Stimulated activated CD4-positive, alpha-beta T cell treated with anti-CD3 and anti-CD28 coated beads, Interleukin-2, amount 100 ng/mL, for 4 hours (primary cell): Measurements from ENCODE around the gene ADAMTS3.

Experiments used
- DNase-seq: peaks from one replicate; pipeline ENCODE4 v3.0.0-alpha.2; 2020; ENCODE audit warnings: low read depth

Gene ADAMTS3

DNA sequence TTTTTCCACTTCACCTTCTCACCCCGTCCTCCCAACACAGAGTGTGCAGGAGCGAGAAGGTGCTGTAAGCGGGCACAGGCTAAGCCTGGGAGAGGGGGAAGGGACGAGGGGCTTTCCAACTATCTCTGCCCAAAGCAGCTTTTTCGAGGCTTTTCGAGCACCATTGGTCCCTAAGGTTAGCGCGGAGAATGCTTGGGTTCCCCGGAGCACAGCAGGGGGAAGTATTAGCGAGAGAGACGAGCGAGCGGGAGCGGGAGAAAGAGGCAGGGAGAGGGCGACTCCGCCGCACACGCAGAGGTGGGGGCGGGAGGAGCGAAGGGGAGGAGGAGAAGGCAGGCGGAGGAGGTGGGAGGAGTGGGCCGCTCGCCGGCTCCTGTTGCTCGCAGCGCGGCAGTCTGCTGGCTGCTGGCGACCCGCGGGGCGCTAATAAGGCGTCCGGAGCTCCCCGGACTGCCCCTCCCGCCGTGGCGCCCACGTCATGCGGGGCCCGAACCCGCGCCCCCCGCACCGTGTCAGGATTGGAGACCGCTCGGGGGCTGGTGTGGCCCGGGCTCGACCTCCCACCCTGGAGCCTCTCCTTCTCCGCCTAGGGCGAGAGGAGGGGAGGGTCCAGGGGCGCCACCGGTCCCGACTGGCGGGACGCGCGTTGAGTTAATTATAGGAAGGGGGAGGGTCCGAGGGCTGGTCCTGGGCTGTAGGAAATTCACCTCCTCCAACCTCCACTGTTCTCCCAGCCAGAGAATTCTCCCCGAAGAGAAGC lies at the start of gene ADAMTS3:
Gene ADAMTS3, minus strand, starts transcription at position 263 of the 760 bp plus-strand sequence. CDS start 459 bp downstream, outside the sequence.
- DNase-seq = no peak

DNA sequence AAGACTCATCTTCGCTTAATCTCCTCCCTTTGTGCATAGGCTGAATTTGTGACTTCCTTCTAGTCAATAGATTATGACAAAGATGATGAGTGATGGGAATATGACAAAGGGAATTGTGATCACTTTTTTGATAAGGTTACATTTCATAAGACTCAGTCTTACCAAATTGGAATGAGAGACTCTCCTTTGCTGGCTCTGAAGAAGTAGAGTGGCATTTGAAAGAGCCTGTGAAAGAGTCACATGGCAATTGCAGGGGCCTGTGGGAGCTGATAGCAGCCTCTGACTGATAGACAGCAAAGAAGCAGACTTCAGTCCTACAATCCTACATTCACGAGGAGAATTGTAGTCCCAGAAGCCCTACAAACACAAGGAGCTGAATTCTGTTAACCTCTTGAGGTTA lies 44.9 kb upstream of the ADAMTS3 start:
- no peak for DNase-seq

DNA sequence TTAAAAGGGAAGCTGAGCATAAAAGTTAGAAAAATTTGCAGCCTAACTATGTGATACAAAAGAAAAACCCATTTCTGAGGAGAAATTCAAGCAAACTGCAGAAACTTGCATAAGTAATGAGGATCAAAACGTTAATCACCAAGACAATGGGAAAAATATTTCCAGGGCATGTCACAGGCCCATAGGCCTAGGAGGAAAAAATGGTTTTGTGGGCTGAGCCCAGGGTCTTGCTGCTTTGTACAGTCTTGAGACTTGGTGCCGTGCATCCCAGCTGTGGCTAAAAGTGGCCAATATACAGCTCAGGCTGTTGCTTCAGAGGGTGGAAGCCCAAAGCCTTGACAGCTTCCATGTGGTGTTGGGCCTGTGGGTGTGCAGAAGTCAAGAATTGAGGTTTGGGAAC lies 37.7 kb upstream of the ADAMTS3 start:
- DNase-seq = no peak

DNA sequence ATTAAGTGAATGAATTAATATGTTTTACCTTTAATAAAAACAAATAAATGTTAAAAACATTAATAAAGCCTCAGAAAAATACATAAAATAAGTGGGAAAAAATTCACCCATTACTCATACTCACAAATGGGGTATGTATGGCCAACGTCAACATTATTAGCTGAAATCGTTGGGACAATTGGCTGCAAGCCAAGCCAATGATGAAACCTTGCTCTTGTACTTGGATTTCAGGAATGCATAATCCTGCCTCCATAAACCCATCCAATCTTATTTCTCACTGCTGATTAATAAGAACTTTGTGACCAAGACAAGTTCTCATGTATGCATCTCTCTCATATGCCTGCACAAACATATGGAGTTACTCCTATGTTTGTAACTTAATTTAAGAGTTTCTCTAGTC lies 35.3 kb upstream of the ADAMTS3 start:
- DNase-seq = no peak

DNA sequence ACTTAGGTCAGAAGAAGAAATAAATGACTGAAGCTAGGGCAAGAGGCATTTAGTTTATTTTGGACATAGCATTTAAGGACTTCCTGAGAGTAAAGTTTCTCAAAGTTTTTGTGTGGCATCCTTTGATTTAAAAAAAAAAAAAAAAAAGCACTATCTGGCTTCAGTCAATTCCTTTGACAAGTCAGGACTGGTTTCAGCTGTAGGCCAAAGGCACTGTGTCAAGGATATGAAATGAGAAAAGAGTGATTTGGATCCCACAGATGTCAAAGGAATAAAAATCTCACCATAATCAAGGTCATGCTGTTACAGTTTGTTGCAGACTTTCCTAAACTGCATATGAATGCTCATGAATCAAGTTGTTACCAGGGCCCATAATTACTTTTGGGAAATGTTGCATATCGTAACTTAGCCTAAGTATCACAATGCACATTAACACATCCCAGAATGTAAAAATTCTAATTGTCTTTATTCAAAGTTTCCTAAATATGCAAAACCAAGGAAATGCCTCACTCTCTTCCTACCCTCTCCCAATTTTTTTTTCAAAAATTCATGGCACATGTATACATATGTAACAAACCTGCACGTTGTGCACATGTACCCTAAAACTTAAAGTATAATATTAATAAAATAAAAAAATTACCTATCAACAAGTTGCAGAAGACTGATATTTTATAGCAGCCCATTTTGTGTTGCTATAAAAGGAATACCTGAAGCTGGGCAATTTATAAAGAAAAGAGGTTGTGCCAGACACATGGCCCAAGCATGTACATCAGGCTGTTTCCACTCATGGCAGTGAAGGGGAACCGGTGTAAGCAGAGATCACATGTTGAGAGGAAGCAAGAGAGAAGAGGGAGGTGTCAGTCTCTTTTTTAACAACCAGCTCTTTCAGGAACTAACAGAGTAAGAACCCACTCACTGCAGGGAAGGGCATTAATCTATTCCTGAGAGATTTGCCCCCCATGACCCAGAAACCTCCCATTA lies 33.7 kb upstream of the ADAMTS3 start:
- DNase-seq = no peak

DNA sequence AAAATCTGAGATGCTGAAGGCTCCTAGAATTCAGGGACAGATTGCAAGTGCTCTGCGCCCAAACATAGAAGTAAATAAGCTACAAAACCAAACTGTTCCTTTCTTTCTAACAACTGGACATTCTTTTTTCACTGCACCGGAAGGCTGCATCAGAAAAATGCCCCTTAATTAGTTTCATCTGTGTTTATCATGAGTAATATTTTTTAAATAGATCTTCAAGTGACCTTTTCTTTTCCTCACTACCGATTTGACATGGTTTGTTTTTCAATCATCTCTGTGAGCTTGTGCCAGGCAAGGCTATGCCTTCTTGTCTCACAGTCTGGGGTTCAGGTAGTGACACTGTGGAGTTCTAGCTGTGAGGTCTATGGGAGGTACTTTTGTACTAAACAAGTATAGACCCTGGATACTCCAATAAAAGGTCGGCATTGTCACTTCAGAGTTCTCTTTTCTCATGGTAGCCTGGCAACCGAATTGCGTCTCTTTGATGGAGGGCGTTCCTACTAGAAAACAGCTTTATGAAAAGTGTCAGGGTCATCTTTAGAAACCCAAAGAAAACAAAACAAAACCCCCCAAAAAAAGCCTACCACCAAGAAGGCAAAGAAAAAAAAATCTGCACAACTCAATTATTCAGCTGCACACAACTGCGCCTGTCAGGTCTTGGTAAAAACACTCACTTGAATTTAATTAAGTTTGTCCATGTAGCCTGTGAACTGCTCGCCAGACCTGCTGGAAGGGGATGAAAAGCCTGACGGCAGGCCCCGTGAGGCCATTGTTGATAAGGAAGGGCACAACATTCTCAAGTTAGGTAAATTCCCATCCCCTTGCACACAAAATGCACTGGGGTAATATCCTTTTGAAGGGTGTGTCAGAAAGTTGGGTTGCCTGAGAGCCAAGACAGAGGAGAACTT lies 22.8 kb upstream of the ADAMTS3 start:
- no peak for DNase-seq

DNA sequence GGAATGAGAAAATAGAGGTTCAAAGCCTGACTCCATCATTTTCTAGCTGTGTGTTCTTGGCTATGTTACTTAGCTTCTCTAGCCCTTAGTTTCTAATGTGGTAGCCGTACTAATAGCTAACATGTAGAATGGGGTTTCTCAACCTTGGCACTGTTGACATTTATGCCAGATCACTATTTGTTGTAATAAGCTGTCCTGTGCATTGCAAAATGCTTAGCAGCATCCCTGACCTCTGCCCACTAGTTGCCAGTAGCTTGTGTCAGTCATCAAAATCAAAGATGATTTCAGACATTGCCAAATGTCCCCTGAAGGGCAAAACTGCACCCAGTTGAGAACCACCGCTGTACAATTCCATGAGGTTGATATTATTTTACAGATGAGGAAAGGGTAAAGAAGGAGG lies 18.3 kb upstream of the ADAMTS3 start:
- DNase-seq = no peak

DNA sequence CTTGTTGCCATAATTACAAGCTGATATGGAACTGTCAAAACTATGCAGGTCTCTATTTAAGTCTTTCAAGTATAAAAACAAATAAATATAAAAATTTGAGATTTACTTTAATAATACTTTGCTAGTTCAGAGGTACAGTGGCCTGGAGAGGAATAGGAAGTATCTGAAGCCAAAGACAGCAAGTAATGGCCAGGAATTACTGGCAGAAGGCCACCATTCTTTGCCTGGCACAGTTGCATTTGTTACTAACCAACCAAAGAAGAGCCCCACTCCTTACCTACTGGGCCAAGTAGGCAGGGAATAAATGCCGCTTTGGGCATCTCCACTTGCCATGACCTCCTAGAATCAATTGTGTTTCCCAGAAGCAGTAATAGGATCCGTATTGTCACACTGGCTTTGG lies 13.8 kb upstream of the ADAMTS3 start:
- no peak for DNase-seq

DNA sequence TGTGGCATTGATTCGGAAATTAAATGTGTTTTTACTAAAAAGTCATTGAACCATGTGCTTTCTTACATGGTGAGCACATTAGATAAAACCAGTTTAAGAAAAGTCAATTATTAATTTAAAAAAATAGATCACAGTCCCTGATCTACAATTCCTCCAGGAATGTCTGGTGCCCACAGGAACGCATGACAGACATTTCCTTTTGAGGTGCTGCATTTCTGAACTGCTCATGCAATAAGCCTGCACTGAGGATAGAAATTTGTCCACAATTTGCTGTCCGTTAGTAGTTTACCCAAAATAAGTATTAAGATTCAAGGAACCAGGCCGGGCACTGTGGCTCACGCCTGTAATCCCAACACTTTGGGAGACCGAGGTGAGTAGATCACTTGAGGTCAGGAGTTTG lies 8.2 kb upstream of the ADAMTS3 start:
- DNase-seq = no peak

DNA sequence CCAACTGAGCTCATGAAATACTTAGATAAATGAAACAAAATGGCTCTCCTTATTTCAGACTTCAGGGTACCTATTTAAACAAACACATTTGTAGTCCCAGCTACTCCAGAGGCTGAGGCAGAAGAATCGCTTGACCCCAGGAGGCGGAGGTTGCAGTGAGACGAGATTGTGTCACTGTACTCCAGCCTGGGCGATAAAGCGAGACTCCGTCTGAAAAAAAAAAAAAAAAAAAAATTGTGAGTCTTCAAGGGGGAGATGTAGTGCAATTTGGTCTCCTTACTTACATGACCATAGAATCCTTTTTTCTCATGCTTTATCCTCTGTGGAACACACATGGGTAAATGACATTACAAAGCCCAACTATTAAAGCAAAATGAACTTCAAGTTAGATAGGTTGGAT lies 2.3 kb upstream of the ADAMTS3 start:
- DNase-seq = no peak

DNA sequence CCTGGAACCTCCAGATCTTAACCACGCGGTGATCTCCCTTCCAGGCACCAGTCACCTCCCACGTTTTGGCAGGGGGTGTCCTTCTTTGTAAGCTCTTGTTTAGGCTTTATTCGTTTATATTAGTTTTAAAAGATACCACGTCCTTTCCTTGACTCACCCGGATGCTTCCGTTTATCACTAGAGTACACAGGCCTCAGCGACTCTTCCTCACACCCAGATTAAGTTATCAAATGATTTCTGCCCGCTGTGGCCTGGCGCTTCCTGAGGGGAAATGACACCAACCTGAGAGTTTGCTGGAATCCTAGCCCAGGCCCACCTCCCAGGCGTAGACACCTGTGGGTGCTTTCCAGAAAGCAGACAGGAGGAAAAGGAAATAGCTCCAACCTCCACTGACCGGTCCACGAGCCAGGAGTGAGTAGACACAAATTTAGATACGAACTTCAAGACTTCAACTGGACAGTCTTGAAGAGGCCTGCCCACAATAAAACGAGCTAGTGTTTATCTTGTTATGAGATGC lies 756 bp upstream of the ADAMTS3 start:
- no peak for DNase-seq

DNA sequence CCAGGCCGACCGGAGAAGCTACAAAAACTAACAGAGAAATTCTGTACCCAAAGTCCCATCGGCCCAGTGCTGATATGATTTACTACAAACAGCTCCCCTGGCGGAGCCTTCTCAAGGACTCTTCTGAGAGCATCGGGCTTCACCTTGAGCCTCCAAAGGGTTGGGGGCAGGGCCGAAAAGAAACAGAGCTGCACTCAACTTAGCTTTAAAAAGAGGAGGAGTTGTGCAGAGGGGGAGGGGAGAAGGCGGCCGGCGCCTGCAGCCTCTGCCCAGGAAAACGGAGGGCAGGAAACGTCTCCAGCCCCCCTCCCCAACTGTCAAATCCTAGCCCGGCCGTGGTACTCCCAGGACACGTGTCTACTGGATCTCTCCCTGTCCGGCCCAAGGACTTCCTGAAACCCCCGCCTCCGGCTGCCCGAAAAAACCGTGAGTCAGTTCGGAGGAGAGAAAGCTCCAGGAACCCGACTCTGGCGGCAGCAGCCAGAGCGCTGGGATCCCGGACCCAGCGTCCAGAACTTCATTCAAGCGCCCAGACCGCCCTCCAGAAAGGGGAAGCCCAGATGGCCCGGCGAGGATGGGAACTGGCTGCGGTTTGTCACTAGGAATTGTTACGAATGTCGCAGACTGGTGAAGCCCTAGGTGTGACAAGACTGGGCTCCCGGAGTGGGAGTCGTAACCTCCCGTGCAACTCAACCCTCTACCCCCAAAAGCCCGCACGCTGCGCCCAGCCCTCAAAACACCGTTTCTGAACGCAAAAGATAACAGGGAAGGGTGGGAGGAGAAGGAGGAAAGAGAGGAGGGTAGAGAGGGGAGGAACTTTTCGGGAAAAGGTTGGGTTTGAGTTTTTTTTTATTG lies 973 bp downstream of the ADAMTS3 start:
- DNase-seq = no peak

DNA sequence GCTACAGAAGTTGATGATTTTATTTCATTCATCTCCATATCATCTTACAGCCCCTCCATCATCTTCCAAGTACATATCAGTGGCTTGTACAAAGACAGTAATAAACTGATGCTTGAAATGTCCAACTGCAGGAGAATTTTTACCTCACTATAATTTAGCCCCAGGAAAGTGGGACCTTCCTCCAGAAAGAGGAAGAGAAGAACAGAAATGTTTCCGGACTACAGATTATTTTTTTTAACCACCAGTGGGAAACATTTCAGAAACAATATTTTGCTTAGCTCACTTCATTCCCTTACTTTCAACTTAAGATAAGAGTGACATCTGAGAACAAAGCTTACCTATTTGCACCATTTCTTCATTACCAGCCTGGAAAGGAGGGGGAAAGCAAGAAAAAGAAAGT lies 2.0 kb downstream of the ADAMTS3 start:
- DNase-seq = no peak

DNA sequence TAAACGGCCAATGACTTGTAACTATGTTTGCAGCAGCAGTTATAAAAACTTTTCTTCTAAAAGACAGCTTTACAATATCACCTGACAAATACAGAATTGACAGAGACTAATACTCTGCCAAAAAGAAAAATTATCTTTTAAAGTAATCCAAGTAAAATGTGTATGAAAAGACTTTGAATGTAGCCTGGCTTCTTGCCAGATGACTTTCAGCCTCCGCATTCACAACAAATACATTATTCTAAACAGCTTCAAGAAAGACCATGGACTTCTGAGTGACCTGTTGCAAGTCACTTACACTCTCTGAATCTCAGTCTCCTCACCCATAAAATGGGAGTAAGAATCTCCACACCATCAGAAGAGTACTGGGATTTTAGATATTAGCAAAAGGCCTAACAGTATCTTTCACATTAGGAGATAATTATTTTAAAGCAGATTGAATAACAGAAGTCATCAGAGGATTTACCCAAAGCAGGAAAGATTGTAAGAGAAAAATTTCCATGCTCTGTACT lies 2.5 kb downstream of the ADAMTS3 start:
- DNase-seq = no peak

DNA sequence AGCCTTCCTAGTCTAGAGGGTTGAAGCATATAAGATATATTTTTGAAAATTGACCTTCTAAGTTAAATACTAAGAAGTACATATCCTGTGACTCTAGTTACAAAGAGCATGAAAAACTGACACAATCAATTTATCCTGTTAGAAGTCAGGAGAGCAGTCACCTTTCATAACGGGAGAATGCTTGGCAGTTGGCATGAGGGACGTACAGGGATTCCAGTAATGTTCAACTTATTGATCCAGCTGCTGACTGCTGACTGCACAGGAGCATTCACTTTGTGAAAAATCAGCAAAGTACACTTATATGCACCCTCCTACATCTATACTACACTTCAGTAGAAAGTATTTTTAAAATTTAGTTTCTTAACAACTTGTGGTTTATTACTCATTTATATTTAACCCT lies 4.2 kb downstream of the ADAMTS3 start:
- no peak for DNase-seq

DNA sequence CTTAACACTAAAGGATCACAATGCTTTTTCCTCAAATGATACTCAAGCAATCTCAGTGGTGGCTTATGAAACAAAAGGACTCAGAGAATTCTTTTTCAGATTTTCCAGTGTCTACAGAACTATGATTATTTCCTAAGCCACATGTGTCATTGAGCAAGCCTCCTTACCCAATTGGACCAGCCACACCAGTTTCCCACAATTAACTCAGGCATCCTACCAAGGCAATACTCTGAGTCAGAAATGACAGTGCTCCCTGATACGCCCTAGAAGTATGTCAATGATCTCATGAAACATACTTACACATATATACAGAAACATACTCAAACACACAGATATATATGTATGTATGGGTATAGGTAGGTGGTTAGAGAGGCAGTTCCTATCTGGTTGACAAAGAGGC lies 4.8 kb downstream of the ADAMTS3 start:
- DNase-seq = no peak

DNA sequence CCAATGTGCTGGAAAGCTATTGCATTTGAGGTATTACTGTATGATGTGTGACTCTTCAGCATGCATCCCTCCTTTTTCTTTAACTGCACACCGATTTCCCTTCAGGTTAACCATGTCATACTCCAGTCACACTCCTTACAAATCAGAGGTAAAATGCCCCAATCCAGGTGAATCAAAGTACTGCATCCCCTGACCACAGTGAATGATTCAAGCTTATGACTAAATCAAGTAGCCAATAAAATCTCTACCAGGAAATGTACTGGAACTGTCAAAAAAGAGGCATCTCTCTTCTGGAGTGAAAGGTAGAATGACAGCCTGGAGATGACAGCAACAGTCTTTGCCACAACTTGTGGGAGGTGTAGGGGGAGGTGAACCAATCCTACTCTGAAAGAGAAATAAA lies 10.4 kb downstream of the ADAMTS3 start:
- no peak for DNase-seq

DNA sequence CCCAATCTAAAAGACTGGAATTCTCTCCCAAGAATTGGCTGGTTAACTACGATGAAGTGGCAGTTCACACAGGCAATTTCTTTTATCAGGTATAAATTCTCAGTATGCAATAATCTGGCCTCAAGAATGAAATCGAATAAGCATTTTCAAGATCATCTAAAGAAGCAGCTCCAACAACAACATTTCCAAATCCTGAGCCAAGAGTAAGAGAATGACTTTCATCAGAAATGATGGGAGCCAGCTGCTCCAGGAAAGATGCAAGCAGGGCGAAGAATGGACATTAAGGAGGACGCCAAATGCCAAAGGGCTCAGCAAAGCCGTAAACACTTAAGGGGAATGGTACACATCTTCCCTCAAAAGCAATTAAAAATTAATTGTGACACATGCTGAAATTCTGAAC lies 12.0 kb downstream of the ADAMTS3 start:
- no peak for DNase-seq

DNA sequence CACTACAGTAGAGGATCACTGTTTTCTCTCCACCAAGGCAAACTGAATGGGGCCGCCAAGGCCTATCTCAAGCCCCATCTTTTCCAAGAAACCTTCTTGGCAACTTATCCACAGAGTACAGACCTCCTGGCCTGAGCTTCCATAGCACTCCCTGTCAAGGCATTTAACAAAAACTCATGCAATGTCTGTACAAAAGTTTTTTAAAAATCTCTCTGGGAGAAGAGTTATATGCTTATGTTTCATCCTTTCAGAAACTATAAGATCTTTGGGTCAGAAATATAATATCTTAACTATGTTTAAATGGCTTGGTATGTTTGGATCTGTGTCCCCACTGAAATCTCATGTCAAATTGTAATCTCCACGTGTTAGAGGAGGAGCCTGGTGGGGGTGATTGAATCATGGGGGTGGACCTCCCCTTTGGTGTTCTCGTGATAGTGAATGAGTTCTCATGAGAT lies 13.6 kb downstream of the ADAMTS3 start:
- DNase-seq = no peak

DNA sequence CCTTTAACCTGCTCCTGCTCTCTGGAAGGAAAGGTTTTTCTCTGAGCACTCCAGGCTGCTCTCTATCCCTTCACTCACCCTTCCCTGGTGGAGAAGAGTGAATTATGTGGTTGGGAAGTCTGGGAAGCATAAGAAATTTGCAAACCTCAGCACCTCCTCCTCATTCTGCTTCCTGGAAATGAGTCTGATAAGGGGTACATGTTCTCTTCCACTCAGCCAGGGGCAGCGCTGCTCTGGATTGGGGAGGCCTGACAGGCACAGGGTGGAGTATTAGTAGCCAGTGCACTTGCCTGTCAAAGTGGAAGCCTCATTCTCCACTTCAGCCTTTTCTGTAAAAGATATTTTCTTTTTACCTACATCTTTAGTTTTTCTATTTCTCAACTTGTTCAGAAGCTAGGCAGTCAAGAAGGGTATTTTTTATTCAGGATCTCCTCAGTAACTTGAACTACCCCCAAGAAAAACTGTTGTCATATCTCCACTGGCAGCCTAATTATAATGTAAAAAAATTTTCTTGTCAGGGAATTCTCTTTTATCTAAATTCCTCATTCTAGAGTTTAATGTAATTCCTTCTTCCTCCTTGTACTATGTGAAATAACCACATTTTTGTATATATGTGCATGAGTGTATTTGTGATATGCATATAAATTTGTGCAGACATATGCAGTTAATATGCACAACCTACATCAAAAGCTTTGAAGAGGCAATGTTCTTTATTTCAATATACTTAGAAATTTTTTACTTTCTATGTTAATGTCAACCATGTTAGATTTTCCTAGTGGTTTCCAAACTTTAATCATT lies 15.3 kb downstream of the ADAMTS3 start:
- DNase-seq = no peak
